HepG2 (cell line): Measurements from ENCODE around the gene TRAF4. TPM values are rescaled to one million over a fixed set of nuclear protein-coding genes. Genes with fewer than 3 reads are reported as not detected.

ENCODE experiments used
- ASH2L ChIP-seq: fragments of 300-600, 200-600 bp; sonication (generic); IDR thresholded peaks from 2 replicates; pipeline ENCODE4 v1.7.0; 2017; ENCODE audit warnings: low read depth, mild to moderate bottlenecking, moderate library complexity, mixed read lengths, low read length; ENCODE audit not compliant: insufficient read length
- ATF7 ChIP-seq, 2 experiments: fragments of 450-650 bp in 1 of 2; sonication (generic) in 1 of 2; formaldehyde crosslinking in 1 of 2; IDR thresholded peaks; 2 replicates each; pipeline versions ENCODE4 v1.4.0 to v1.6.1; 2016 to 2020; ENCODE audit warnings: antibody characterized with exemption in 1 of 2, mild to moderate bottlenecking in 1 of 2, missing genetic modification reagents in 1 of 2
- HOXA5 ChIP-seq: sonication (generic); formaldehyde crosslinking; IDR thresholded peaks from 2 replicates; pipeline ENCODE4 v1.4.0; 2020; ENCODE audit warnings: missing genetic modification reagents
- KAT8 ChIP-seq: IDR thresholded peaks from 2 replicates; pipeline ENCODE4 v1.6.1; 2016; ENCODE audit warnings: missing genetic modification reagents, missing compliant biosample characterization
- KDM5B ChIP-seq: sonication (generic); formaldehyde crosslinking; IDR thresholded peaks from 2 replicates; pipeline ENCODE4 v1.4.0; 2020; ENCODE audit warnings: missing genetic modification reagents, mild to moderate bottlenecking, borderline replicate concordance
- SP2 ChIP-seq: sonication (generic); formaldehyde crosslinking; IDR thresholded peaks from 2 replicates; pipeline ENCODE4 v1.5.1; 2020; ENCODE audit warnings: mild to moderate bottlenecking, missing genetic modification reagents
- TMF1 ChIP-seq: sonication (generic); formaldehyde crosslinking; IDR thresholded peaks from 2 replicates; pipeline ENCODE4 v1.8.1; 2022; ENCODE audit warnings: low read depth, missing genetic modification reagents
- YEATS4 ChIP-seq: sonication (generic); formaldehyde crosslinking; IDR thresholded peaks from 2 replicates; pipeline ENCODE4 v1.4.0; 2020; ENCODE audit warnings: missing genetic modification reagents, borderline replicate concordance
- ZBTB8A ChIP-seq: sonication (generic); formaldehyde crosslinking; IDR thresholded peaks from 2 replicates; pipeline ENCODE4 v1.4.0; 2020; ENCODE audit warnings: mild to moderate bottlenecking, low read depth, missing genetic modification reagents, borderline replicate concordance
- polyA plus RNA-seq, 8 experiments: library from polyadenylated mRNA; depleted of rRNA in 3 of 8; stranded (reverse) in 7 of 8; unstranded in 1 of 8; fragments of >200 nt; fragmentation: Illumina TruSeq in 4 of 8; extraction: Trizol in 4 of 8; gene quantifications; 2 replicates each; pipeline versions ENCODE4 v1.2.1 to v1.2.3, GENCODE V29; 2011 to 2016; ENCODE audit warnings: low read depth in 4 of 8, missing spikeins in 1 of 8, mixed read lengths in 1 of 8; ENCODE audit not compliant: insufficient read depth in 1 of 8
- total RNA-seq, 5 experiments: library from RNA; depleted of rRNA; stranded (reverse); fragments of >200 nt; fragmentation: Illumina TruSeq; extraction: Trizol; gene quantifications; 2 replicates each; pipeline ENCODE4 v1.2.3, GENCODE V29; 2016; ENCODE audit warnings: low read depth in 1 of 5
- TF ChIP-seq, protein P1 (sequence below): sonication (generic); formaldehyde crosslinking; IDR thresholded peaks from 2 replicates; pipeline ENCODE4 v1.5.0; 2020; ENCODE audit warnings: mild to moderate bottlenecking, missing genetic modification reagents
- TF ChIP-seq, protein P2 (sequence below), 2 experiments: sonication (generic) in 1 of 2; formaldehyde crosslinking in 1 of 2; IDR thresholded peaks; 2 replicates each; pipeline versions ENCODE4 v1.4.0 to v1.6.1; 2018 to 2020; ENCODE audit warnings: missing genetic modification reagents in 2 of 2, borderline replicate concordance in 1 of 2, low read depth in 1 of 2, mild to moderate bottlenecking in 1 of 2, missing biosample characterization in 1 of 2
- TF ChIP-seq, protein P3 (sequence below), 2 experiments: sonication (generic) in 1 of 2; formaldehyde crosslinking in 1 of 2; IDR thresholded peaks; 2 replicates each; pipeline versions ENCODE4 v1.6.1 to v1.9.0; 2014 to 2022; ENCODE audit warnings: antibody characterized with exemption in 1 of 2, borderline replicate concordance in 1 of 2, inconsistent platforms in 1 of 2, low read depth in 1 of 2, missing genetic modification reagents in 1 of 2
- TF ChIP-seq, protein P4 (sequence below): sonication (generic); formaldehyde crosslinking; IDR thresholded peaks from 2 replicates; pipeline ENCODE4 v1.5.0; 2020; ENCODE audit warnings: missing genetic modification reagents, mild to moderate bottlenecking, borderline replicate concordance
- TF ChIP-seq, protein P5 (sequence below): sonication (generic); formaldehyde crosslinking; IDR thresholded peaks from 2 replicates; pipeline ENCODE4 v1.8.0; 2022; ENCODE audit warnings: mild to moderate bottlenecking, missing genetic modification reagents, moderate library complexity

Gene TRAF4
- total and polyA plus RNA-seq, 2 of the 13 experiments (the other 11 are each of a cell fraction or from before 2014, with no cell fraction given), result 86.0 to 89.9 TPM

DNA sequence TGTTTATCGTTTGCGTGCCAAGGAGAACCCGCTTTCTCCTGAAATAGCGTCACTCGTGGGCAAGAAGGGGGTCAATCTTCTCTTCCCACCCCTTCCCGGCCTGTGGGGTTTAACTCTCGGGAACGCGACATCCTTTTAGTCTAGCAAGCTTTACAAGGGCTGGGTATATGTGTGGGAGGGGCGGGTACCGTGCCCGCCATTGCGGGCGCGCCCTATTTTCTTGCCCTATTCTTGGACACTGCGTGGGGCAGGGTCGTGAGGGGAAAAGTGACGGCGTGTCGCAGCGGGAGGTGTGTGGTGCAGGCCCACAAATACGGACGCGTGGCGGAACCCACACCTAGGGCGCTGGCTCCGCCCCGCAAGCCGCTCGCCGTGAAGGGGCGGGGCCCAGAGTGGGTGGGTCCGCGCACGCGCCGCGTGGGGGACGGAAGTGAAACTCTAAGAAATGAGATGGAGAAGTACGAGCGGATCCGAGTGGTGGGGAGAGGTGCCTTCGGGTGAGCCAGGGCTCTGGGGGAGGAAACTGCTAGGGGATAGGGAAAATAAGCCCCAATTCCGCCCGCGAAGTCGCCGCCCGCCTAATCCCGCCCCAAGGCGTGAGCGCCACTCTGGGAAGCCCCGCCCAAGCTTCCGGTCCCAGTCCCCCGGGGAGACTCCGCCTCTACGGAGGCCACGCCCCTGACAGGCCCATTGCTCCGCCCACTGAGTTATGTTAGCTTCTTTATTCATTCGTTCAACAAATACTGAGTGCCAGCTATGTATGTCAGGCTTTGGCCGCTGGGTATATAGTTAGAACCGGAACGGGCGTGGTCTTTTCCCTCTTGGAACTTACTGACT is 15.2 kb upstream of the TRAF4 start, which contains the start of gene NEK8 (continued):
- TF ChIP-seq TMF1 (CRISPR knock-in tag) (peak; percentile 50; the same call in 1 of the 2 replicates), YEATS4 (CRISPR knock-in tag) (peak; percentile 70; the same call in 1 of the 2 replicates), KDM5B (CRISPR knock-in tag) (0 out of 2 replicates have a peak, but pooled peaks have one; percentile 62), HOXA5 (CRISPR knock-in tag) (peak; percentile 65), ASH2L (peak; percentile 56), ZBTB8A (CRISPR knock-in tag) (no peak), ATF7 (IDR thresholded peaks at IDR 0.05) (no peak), ATF7 (CRISPR knock-in tag; IDR thresholded peaks at IDR 0.05) (no peak), KAT8 (CRISPR knock-in tag) (peak; percentile 64; the same call in 1 of the 2 replicates), SP2 (peak; percentile 52; the same call in 1 of the 2 replicates)
- TF ChIP-seq, protein P1, sequence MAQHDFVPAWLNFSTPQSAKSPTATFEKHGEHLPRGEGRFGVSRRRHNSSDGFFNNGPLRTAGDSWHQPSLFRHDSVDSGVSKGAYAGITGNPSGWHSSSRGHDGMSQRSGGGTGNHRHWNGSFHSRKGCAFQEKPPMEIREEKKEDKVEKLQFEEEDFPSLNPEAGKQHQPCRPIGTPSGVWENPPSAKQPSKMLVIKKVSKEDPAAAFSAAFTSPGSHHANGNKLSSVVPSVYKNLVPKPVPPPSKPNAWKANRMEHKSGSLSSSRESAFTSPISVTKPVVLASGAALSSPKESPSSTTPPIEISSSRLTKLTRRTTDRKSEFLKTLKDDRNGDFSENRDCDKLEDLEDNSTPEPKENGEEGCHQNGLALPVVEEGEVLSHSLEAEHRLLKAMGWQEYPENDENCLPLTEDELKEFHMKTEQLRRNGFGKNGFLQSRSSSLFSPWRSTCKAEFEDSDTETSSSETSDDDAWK (CRISPR knock-in tag), result no peak
- TF ChIP-seq, protein P2, sequence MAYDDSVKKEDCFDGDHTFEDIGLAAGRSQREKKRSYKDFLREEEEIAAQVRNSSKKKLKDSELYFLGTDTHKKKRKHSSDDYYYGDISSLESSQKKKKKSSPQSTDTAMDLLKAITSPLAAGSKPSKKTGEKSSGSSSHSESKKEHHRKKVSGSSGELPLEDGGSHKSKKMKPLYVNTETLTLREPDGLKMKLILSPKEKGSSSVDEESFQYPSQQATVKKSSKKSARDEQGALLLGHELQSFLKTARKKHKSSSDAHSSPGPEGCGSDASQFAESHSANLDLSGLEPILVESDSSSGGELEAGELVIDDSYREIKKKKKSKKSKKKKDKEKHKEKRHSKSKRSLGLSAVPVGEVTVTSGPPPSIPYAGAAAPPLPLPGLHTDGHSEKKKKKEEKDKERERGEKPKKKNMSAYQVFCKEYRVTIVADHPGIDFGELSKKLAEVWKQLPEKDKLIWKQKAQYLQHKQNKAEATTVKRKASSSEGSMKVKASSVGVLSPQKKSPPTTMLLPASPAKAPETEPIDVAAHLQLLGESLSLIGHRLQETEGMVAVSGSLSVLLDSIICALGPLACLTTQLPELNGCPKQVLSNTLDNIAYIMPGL (CRISPR knock-in tag; IDR thresholded peaks at IDR 0.05; ENCODE audit: borderline replicate concordance in 1 of 2, low read depth in 1 of 2), result peak in 1 of 2 experiments; percentile 70; a peak in 1 of 4 replicates
- TF ChIP-seq, protein P3, sequence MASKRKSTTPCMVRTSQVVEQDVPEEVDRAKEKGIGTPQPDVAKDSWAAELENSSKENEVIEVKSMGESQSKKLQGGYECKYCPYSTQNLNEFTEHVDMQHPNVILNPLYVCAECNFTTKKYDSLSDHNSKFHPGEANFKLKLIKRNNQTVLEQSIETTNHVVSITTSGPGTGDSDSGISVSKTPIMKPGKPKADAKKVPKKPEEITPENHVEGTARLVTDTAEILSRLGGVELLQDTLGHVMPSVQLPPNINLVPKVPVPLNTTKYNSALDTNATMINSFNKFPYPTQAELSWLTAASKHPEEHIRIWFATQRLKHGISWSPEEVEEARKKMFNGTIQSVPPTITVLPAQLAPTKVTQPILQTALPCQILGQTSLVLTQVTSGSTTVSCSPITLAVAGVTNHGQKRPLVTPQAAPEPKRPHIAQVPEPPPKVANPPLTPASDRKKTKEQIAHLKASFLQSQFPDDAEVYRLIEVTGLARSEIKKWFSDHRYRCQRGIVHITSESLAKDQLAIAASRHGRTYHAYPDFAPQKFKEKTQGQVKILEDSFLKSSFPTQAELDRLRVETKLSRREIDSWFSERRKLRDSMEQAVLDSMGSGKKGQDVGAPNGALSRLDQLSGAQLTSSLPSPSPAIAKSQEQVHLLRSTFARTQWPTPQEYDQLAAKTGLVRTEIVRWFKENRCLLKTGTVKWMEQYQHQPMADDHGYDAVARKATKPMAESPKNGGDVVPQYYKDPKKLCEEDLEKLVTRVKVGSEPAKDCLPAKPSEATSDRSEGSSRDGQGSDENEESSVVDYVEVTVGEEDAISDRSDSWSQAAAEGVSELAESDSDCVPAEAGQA (IDR thresholded peaks at IDR 0.05; ENCODE audit: low read depth), result no peak; the same call in 1 of the 2 replicates
- TF ChIP-seq, protein P3 (CRISPR knock-in tag; IDR thresholded peaks at IDR 0.05; ENCODE audit: borderline replicate concordance), result no peak
- TF ChIP-seq, protein P4, sequence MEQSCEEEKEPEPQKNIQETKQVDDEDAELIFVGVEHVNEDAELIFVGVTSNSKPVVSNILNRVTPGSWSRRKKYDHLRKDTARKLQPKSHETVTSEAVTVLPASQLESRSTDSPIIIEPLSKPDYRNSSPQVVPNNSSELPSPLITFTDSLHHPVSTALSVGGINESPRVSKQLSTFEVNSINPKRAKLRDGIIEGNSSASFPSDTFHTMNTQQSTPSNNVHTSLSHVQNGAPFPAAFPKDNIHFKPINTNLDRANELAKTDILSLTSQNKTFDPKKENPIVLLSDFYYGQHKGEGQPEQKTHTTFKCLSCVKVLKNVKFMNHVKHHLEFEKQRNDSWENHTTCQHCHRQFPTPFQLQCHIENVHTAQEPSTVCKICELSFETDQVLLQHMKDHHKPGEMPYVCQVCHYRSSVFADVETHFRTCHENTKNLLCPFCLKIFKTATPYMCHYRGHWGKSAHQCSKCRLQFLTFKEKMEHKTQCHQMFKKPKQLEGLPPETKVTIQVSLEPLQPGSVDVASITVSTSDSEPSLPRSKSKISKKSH (CRISPR knock-in tag), result no peak; the same call in 1 of the 2 replicates
- TF ChIP-seq, protein P5, sequence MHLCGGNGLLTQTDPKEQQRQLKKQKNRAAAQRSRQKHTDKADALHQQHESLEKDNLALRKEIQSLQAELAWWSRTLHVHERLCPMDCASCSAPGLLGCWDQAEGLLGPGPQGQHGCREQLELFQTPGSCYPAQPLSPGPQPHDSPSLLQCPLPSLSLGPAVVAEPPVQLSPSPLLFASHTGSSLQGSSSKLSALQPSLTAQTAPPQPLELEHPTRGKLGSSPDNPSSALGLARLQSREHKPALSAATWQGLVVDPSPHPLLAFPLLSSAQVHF (CRISPR knock-in tag), result no peak
